GM21515 (cell line): ENCODE measurements around the gene CPVL.

Experiments
- ATAC-seq: cut with Tn5 transposase; IDR thresholded peaks from one replicate; pipeline ENCODE4 v1.9.1; 2021; ENCODE audit not compliant: unreplicated experiment

CPVL gene

DNA sequence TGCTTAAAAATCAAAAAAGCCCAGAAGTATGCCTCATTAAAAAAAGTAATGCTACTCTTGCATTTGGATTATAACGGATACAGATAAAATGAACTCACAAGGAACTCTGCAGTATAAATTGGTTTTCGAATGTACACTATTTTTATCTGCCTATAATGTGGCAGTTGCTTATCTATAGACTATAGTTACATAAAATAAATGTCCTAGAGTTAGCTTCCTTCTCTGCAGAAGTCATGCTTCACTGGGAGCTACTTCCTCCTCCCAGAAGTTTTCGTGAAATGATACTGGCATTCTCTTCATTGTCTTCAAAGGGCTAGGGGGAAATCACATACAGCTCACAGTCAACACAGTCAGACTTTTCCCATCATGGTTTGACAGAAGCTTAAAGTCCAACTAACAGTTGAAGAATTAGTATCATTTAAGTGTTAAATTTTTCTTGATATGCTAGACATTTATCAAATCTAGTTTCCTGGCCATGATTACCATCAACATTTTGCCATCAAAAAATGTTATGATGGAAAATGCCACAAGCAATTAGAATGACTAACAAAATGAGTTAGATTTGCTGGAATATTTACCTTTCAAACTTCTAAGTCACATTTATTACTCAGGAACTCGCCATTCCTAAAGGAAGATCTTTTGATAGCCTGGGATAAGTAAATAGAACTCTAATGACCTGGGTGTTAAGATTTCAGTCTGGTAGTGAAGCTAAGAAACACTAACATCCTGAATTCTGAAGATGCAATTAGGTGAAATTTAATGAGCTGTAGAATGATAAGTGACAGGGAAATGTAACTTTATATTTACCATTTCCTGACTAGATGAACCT is 100.9 kb downstream of the CPVL start:
- ATAC-seq: no peak

DNA sequence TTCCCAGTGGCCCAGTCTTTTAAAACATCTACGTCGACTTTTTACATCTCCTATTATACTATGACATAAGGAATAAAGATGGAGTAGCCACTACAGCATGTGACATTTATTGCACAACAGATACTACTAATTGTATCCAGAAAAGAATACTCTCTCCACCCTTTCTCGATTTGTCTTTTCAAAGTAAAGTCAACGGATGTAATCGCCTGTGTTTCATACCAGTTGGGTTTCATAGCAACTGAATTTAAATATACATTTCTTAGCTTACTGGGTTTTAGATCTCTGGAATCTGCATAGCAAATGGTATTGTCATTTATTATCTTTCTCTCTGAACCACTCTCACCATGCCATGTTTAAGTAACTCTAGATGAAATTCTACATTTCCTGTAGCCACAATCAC is 101.8 kb downstream of the CPVL start:
- ATAC-seq: no peak

GRCh38 chr7:29043576-29043975 is 102.8 kb downstream of the CPVL start:
- no peak for ATAC-seq

DNA sequence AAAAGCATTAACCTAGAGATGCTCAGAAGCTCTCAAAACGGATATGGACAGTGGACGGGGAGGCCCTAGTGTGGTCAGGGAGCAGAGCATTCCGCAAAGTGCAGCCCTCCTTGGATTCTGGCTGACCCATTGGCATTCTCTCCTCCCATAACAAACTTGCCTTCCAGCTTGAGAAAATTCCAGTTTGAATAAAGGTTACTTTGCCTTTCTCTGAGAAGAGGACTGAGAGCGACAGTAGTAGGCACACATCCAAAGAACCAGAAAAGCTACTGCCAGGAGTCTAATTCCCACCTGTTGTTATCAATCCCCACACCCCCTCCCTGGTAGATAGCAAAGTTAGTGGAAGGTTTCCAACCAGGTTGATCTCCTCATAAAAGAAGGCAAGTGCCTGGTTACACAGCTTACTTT is 103.5 kb downstream of the CPVL start:
- ATAC-seq: no peak

- no peak for ATAC-seq
Measured at GRCh38 chr7:29041991-29042390, 104.3 kb downstream of the CPVL start.

DNA sequence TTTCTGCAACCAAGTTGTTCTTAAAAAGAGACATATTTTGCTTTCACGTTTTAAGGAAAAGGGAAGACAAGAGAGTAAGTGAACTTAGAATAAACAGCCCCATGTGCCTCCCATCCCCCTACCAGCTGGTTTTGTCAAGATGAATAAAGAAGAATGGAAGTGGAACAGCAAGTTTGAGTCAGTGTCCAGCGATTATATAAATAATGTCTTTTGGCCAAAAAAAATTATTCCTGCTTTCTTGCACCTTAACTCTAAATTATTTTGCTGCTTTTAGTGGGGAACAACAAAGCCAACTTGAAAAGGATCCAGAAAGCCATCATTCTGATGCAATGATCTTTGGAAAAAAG is 105.8 kb downstream of the CPVL start:
- ATAC-seq: no peak

- ATAC-seq: no peak
Measured at GRCh38 chr7:29039821-29040578, 106.3 kb downstream of the CPVL start.

DNA sequence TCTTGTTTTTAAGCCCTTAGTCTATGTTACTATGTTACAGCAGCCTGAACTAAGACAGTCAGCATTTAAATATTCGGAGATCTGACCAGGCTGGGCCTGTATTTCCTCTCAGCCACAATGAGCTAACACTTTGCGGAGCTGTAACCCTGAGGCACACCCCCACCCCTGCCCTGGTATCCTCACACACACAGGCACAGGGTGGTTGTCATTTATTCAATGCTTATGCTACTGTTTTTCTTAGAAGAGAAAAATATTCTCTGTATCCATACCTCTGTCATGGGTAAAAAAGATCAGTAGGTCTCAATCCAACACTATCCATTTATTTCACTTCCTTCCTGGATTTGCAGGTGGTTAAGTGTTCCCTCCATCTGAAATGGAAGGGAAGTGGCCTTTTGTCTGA is 107.9 kb downstream of the CPVL start:
- ATAC-seq: no peak

DNA sequence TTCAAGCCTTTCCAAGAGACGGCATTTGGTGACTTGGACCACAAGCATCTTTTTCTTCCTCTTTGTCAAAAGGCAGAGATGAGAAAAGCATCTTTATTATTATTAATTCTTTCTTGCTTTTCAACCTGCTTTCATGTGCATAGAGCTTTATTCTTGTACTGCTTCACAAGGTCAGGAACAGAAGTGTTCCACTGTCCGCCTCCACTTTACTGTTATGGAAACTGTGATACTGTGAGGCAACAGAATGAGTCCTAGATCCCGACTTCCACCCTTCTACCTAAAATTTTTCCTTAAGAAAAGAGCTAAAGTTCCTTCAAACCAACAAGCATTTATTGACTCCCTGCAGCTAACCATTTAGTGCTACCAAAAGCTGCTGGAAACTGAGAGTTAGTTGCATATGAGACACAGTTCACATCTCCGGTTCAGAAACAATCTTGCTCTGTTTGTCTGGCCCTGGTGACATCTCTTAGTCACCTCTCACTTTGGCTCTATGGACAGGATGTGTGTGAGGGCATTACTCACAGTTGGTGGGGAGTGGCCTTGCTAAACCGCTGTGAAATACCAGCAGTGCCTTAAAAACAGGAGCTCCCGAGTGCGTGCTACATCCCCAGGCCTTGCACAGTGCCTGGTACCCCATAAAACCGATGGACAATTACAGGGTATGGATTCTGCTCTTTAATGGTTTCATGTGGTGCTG is 111.1 kb downstream of the CPVL start:
- no peak for ATAC-seq

DNA sequence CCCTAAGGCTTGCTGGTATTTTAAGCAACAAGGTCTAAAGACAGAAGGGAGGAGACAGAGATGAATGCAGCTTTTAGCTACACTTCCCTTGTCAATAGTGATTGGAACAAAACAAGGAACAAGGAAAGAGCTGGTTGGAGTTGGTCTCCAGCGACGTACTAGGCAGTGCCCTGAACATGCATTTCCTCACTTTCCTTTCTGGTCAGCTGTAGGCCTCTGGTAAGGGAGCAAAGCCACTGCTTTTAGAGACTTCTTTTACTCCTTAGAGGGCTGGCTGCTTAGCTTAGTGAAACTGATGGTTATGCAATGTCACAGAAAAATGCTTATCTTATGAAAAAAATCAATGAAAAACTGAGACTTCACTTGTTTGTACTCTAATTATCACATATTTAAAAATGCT is 112.8 kb downstream of the CPVL start:
- ATAC-seq: no peak

DNA sequence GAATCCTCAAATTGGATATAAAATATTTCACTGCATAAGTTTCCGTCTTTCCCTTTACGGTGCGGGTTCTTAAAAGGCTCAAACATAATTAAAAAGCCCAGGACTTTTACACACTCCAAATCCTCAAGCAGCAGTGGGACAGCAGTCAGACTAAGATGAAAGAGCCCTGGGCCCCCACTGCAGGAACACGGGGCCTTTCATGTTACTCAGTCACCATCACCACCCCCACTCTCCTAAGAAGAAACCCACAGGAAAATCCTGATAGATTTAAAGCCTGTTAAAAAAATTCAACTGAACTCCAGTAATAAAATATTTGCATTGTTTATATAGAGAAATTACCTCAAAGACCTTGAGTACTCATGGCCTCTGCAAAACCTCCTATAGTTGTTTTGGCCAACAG is 114.2 kb downstream of the CPVL start:
- no peak for ATAC-seq

DNA sequence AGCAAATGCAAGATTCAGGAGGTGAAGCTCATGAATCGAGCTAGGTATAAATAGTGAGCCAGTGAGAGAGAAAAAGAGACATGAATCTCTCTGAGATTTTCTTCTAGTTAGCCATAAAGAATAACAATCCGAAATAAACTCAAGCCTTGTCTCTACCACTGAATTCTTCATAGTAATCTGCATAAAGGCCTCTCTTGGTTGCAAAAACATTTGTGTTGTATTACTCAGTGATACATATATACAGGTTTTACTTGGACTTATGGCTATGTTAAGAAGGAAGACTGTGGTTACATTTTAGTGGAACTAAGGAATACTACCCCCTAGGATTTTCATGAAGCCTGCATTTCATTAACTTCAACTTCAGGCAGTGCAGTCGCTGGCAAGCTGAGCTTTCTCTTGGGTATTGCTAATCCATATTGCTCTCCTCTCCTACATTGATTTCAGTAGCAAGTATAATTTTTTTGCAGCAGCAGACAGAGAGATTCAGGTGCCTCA is 115.5 kb downstream of the CPVL start:
- no peak for ATAC-seq

GRCh38 chr7:29022291-29022988 is 123.9 kb downstream of the CPVL start:
- ATAC-seq: no peak

DNA sequence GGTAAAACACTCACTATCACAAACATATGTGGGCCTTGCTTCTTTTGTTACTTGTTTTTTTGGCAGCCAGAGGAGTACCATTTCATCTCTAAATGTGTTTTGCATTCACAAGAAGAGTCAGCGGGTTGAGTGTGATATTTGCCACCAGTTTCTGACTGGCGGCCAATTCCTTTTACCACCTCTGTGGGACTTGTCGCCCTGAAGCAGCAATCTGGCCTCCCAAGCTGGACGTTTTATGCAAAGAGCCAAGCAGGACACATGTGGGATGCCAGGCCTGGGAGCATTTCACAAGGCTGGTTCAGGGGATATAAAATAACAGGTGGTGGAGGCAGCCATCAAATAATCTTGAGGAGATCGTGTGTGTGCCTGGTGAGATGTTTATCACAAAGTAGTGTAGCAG is 126.4 kb downstream of the CPVL start:
- no peak for ATAC-seq

GRCh38 chr7:29019387-29019786 is 127.0 kb downstream of the CPVL start:
- no peak for ATAC-seq

DNA sequence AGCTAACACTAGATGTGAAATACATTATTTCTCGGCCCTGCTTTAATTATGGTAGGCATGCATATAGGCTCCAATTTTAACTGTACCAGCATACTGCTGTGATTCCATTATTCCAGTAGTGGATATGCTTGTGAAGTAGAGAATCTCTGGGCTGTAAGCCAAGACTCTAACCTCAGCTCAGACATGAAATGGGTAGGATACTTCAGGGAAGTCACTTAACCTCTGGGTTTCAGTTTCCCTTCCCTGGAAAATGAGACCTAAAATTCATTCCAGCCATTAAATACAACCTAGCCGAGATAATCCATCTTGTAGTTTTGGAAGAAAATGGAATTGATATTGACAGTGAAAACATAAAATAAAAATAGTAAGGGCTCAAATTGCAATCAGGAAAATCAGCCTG is 128.6 kb downstream of the CPVL start:
- no peak for ATAC-seq

DNA sequence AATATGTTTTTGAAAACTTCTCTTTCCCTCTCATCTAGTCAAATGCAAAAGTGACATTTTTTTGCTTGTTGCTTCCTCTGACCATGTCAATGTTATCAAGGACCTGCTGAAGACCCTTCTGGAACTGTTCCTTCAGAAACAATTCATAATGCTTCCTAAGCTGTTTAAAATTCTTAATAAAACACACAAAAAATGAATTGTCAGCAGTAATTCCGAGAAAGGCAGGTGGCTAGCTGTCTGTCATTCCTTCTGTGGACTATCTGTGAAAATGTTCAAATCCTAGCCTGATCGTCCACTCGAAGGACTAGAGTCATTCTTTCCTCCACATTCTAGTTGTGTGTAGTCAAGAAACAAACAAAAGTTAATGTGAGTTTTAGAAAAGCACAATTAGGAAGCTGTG is 131.6 kb downstream of the CPVL start:
- ATAC-seq: no peak

DNA sequence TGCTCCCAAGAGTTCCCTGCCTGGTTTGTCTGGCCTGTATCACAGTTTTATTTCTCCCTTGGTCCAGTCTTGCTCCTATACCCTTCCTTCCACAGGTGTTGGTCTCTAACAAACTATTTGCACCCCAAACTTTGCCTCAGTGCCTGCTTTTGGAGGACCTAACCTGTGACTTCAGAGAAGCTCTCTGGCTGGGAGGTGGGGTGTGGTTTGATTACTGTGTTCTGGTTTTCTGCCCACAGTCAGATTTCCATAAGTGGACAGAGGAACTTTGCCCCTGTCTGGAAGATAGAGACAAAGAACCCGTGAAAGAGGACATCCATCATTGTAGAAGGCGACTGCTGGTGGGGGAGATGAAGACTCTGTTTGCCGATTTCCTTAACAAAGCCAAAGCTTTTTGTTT is 132.4 kb downstream of the CPVL start:
- ATAC-seq: no peak

DNA sequence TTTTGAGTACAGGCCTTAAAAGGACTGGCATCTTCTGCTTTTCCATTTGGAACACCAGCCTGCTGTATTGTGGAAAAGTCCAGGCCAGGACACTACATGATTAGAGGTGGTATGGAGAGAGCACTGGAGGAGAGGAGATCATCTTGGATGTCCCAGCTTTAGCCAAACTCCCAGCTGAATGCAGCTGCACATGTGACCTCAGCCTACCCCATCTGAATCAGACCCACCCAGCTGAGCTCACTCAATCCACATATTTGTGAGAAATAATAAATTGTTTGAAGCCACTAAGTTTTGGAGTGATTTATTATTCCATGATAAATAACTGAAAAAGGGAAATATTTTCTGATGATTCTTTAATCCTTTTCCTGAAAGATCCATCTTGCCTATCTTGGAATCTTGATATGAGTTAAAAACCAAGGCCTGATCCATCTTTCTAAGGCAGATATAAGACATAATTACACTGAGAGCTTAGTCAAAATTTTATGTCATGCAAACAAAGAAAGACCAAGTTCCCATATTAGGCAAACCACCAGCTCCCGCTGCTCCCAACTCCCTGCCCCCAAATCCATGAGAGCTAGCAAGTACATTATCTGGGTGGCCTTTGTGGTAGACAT is 133.1 kb downstream of the CPVL start:
- no peak for ATAC-seq

DNA sequence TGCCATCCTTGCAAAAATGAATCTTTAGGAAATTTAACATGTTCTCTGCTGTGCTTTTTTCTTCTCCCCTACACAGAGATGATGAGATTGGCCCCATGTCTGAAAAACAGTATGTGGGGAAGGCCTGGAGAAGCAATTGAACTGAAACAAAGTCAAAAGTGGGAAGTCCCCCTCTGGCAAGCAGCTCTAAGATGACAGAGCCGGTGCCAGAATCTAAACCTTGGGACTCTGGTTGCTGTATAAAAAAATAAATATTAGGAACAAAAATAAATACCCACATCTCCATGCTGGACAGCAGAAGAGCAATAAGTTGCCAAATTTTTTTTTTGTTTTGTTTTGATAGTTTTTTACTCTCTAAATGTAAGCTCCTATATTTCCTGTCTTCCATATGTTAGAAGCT is 136.4 kb downstream of the CPVL start:
- no peak for ATAC-seq

GRCh38 chr7:29008590-29008989 is 137.7 kb downstream of the CPVL start:
- no peak for ATAC-seq
